K562 (cell line): ENCODE measurements around the gene GIMAP6.

Experiments used
- ATF7 ChIP-seq: fragments of 450-650 bp; IDR thresholded peaks from 2 replicates; pipeline ENCODE4 v1.7.1; 2014; ENCODE audit warnings: mild to moderate bottlenecking, moderate library complexity
- BCLAF1 ChIP-seq, 2 experiments: fragments of 450-650 bp in 1 of 2; IDR thresholded peaks; 2 replicates each; pipeline ENCODE4 v1.6.1; 2011 to 2017; ENCODE audit warnings: low read depth in 2 of 2, antibody characterized with exemption in 1 of 2, borderline replicate concordance in 1 of 2, low read length in 1 of 2, mild to moderate bottlenecking in 1 of 2, mixed read lengths in 1 of 2; ENCODE audit not compliant: control insufficient read depth in 1 of 2
- EZH2 ChIP-seq: IDR thresholded peaks from 2 replicates; pipeline ENCODE4 v1.6.1; 2012; ENCODE audit warnings: low read depth, mild to moderate bottlenecking, inconsistent platforms, low read length, borderline replicate concordance
- NR1H2 ChIP-seq: sonication (generic); formaldehyde crosslinking; IDR thresholded peaks from 2 replicates; pipeline ENCODE4 v1.4.0; 2020; ENCODE audit warnings: mild to moderate bottlenecking, missing genetic modification reagents
- REST ChIP-seq, 2 experiments: fragments of 450-650 bp; formaldehyde crosslinking in 1 of 2; IDR thresholded peaks; 2 replicates each; pipeline versions ENCODE4 v1.4.0 to v1.6.1; 2014 to 2020; ENCODE audit warnings: mild to moderate bottlenecking in 2 of 2, borderline replicate concordance in 1 of 2, low read depth in 1 of 2
- USF2 ChIP-seq: sonication (generic); formaldehyde crosslinking; IDR thresholded peaks from 2 replicates; pipeline ENCODE4 v1.5.0; 2020; ENCODE audit warnings: missing genetic modification reagents
- YY1 ChIP-seq, 3 experiments: IDR thresholded peaks; 2 replicates each; pipeline ENCODE4 v1.6.1; 2011; ENCODE audit warnings: low read length in 2 of 3, mild to moderate bottlenecking in 2 of 3, moderate library complexity in 2 of 3, borderline replicate concordance in 1 of 3, control low read depth in 1 of 3, low read depth in 1 of 3; ENCODE audit not compliant: insufficient read depth in 3 of 3, insufficient replicate concordance in 2 of 3, control insufficient read depth in 1 of 3, insufficient read length in 1 of 3; ENCODE audit errors: extremely low read depth in 1 of 3
- ZBTB7A ChIP-seq: IDR thresholded peaks from 2 replicates; pipeline ENCODE4 v1.6.1; 2011; ENCODE audit warnings: low read depth, mild to moderate bottlenecking, low read length, moderate library complexity, borderline replicate concordance; ENCODE audit not compliant: control insufficient read depth
- ZNF263 ChIP-seq: sonication (generic); formaldehyde crosslinking; IDR thresholded peaks from 2 replicates; pipeline ENCODE4 v1.8.0; 2022; ENCODE audit warnings: mild to moderate bottlenecking, missing genetic modification reagents, borderline replicate concordance

- TF ChIP-seq NR1H2 (CRISPR knock-in tag) (no peak), REST (IDR thresholded peaks at IDR 0.05; ENCODE audit: borderline replicate concordance) (no peak), REST (CRISPR knock-in tag; IDR thresholded peaks at IDR 0.05; ENCODE audit: low read depth) (no peak), EZH2 (no peak), BCLAF1 (IDR thresholded peaks at IDR 0.05; ENCODE audit: borderline replicate concordance in 1 of 2, control insufficient read depth in 1 of 2, low read depth in 2 of 2, low read length in 1 of 2) (no peak), ATF7 (no peak), ZBTB7A (no peak), USF2 (CRISPR knock-in tag) (no peak), YY1 (IDR thresholded peaks at IDR 0.05; ENCODE audit: borderline replicate concordance in 1 of 3, control insufficient read depth in 1 of 3, extremely low read depth in 1 of 3, insufficient read depth in 3 of 3, insufficient read length in 1 of 3, insufficient replicate concordance in 2 of 3, low read depth in 1 of 3, low read length in 2 of 3) (no peak), ZNF263 (CRISPR knock-in tag) (no peak)
These were observed 9.7 kb upstream of the GIMAP6 start for GRCh38 chr7:150641854-150642253.
